Measurements from ENCODE around the gene DIS3L.
"Not testable (repeated sequence)": the region's sequence is repeated elsewhere in the genome, so short reads cannot be mapped to it uniquely, and the experiment has no call there.

DIS3L gene

GRCh38 chr15:66312144-66312543, 18.8 kb downstream of the DIS3L start:
- no peak for TF ChIP-seq CTCF (IDR thresholded peaks at IDR 0.05; ENCODE audit: borderline replicate concordance, insufficient read depth, low read depth, low read length)
- no peak overlapping the region for H3K4me3 ChIP-seq (ENCODE audit: low read depth, low read length)

- H3K4me3 ChIP-seq (ENCODE audit: low read depth, low read length): no peak overlapping the region
- no peak for TF ChIP-seq CTCF (IDR thresholded peaks at IDR 0.05; ENCODE audit: borderline replicate concordance, insufficient read depth, low read depth, low read length)
Observed at GRCh38 chr15:66323312-66323928, 30.1 kb downstream of the DIS3L start.

GRCh38 chr15:66326051-66326450, 32.7 kb downstream of the DIS3L start:
- TF ChIP-seq CTCF (IDR thresholded peaks at IDR 0.05; ENCODE audit: borderline replicate concordance, insufficient read depth, low read depth, low read length): no peak

GRCh38 chr15:66327736-66328135, 34.4 kb downstream of the DIS3L start:
- no peak for TF ChIP-seq CTCF (IDR thresholded peaks at IDR 0.05; ENCODE audit: borderline replicate concordance, insufficient read depth, low read depth, low read length)
- no peak overlapping the region for H3K4me3 ChIP-seq (ENCODE audit: low read depth, low read length)

More at GRCh38 chr15:66326051-66326450, 32.7 kb downstream of the DIS3L start:
- no peak overlapping the region for H3K4me3 ChIP-seq (ENCODE audit: low read depth, low read length)

DNA sequence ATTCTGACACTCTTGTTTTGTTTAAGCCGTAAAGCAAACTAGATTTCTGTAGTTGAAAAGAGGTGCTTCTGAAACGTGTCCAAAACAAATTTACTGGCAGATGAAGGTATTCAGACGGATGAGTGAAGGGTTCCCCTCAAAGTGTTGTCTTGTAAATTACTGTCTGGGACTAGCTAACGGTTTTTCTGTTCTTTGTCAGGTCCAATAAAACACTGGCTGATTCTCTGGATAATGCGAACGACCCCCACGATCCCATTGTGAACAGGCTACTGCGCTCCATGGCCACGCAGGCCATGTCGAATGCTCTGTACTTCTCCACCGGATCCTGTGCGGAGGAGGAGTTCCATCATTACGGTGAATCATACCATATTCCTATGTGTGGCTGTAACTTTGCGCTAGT, 35.4 kb downstream of the DIS3L start:
- no peak for TF ChIP-seq CTCF (IDR thresholded peaks at IDR 0.05; ENCODE audit: borderline replicate concordance, insufficient read depth, low read depth, low read length)
- H3K4me3 ChIP-seq (ENCODE audit: low read depth, low read length): no peak overlapping the region

DNA sequence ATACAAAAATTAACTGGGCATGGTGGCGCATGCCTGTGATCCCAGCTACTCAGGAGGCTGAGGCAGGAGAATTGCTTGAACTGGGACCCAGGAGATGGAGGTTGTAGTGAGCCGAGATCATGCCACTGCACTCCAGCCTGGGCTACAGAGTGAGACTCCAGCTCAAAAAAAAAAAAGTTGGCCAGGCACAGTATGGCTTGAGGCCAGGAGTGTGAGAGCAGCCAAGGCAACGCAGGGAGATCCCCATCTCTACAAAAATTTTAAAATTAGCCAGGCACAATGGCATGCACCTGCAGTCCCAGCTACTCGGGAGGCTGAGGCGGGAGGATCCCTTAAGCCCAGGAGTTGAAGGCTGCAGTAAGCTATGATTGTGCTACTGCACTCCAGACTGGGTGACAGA, 55.2 kb downstream of the DIS3L start:
- H3K4me3 ChIP-seq (ENCODE audit: low read depth, low read length): not testable (repeated sequence)

- peak overlapping the region; percentile 81 for H3K4me3 ChIP-seq (ENCODE audit: low read depth, low read length)
- TF ChIP-seq CTCF (IDR thresholded peaks at IDR 0.05; ENCODE audit: borderline replicate concordance, insufficient read depth, low read depth, low read length): no peak
Observed at GRCh38 chr15:66356077-66356358, 62.6 kb downstream of the DIS3L start.
